DMS153 treated with DMSO at 0.1 percent for 48 hours (cell line): ENCODE measurements around the gene WDR76.

Experiments
- DNase-seq: peaks from one replicate; lab custom pipeline; 2025; ENCODE audit not compliant: unreplicated experiment; lab: John Stamatoyannopoulos, UW

The WDR76 gene

GRCh38 chr15:43911235-43911781 is 84.5 kb downstream of the WDR76 start:
- no peak for DNase-seq

GRCh38 chr15:43912208-43912607 is 85.4 kb downstream of the WDR76 start:
- DNase-seq = no peak

DNA sequence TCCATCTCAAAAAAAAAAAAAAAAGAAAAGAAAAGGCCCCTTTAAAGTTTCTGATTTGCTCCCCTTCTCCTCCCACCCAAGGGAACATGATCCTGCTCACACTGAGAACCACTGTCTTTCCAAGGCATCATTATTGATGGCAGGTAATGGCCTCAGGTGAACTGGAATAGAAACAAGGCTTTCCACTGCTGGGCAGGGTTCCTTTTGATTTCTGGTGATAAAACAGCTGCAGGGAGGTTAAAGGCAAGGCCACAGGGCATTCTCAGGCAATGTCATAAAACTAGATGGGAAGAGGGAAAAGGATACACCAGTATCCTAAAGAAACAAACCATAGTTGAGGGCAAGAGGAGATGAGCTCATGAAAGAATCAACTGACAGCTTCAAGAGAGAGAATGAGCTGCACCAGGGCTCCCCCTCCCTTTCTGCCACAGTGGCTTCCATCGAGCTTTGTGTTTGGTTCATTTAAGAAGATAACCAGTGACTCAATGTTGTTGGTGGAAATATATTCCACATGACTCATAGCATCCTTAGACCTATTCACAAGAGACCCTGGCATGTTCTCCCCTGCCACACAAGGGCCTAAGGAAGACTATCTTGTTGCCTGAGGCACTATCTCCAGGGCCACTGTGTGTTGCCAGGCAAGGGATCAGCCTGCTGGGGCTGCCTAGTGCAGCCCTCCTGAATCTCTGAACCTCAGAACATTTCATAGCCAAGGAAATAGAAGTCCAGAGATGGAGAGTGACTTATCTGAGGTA is 86.4 kb downstream of the WDR76 start:
- no peak for DNase-seq

- no peak for DNase-seq
Measured at GRCh38 chr15:43913941-43914340, 87.1 kb downstream of the WDR76 start.

DNA sequence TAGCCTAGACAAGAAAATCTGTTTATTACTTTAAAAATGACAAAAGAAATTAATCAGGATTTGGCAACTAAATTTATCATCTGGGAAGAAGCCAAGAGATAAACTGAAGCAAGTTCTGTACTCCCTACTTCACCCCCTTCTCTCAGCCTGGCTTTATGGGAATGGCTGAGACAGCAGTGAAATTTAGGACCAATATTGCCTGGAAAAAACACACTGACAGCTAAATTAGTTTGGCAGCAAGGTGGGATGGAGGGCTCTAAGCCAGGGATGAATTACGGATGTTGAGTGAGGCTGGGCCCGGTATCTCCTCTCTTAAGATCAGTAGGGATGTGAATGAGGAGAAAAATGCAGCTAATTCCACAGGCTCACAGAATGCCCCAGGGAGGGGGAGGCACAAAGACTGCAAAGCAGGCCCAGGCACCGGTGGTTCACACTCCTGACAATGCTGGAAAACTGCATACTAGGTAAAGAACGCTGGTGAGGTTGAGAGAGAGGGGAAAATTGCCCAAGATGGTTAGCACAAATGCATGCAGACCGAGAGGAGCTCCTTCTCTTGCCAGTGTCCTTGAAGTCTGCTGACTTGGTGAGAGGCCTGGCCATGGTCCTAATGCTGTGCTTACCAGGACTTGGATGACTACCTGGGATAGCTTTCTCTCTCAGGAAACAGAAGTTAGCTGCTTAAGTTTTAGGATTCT is 89.0 kb downstream of the WDR76 start:
- DNase-seq = no peak

DNA sequence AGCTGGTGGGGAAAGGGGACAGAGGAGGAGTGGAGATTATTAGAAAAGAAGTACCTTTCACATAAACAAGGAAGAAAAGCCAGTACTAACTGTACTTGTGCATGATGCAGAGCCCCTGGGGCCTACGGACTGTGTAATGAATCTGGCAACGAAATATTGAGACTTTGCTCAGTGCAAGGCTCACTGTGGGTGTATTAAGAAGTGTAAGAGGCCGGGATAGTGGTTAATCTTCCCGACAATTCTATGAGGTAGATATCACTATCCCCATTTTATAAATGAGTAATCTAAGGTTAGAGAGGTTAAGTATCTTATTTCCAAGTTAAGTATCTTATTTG is 89.5 kb downstream of the WDR76 start:
- DNase-seq = no peak
